SK-N-SH treated with all-trans-retinoic acid at 6 μM for 48 hours (cell line): ENCODE data around the gene FANCC.

Experiments used
- ATAC-seq: fragments of 200-7000 bp; cut with Tn5 transposase; 3 replicates; pipeline ENCODE4 v1.9.1; 2020; ENCODE audit warnings: mild to moderate bottlenecking, moderate library complexity
- ARNTL ChIP-seq: fragments of 450-650 bp; formaldehyde crosslinking; IDR thresholded peaks from 2 replicates; pipeline ENCODE4 v1.5.0; 2020; ENCODE audit warnings: low read depth, mild to moderate bottlenecking, moderate library complexity, borderline replicate concordance
- BACH2 ChIP-seq: fragments of 250-450 bp; sonication (Bioruptor Pico); IDR thresholded peaks from 2 replicates; pipeline ENCODE4 v1.9.0; 2021; ENCODE audit warnings: mild to moderate bottlenecking, borderline replicate concordance
- CSDC2 ChIP-seq: fragments of 250-450 bp; sonication (Bioruptor Pico); IDR thresholded peaks from 2 replicates; pipeline ENCODE4 v1.5.0; 2020; ENCODE audit warnings: mild to moderate bottlenecking, moderate library complexity
- CSRNP3 ChIP-seq: fragments of 250-450 bp; sonication (Bioruptor Pico); IDR thresholded peaks from 2 replicates; pipeline ENCODE4 v1.5.1; 2021; ENCODE audit warnings: mild to moderate bottlenecking, moderate library complexity
- ESRRG ChIP-seq: fragments of 250-450 bp; sonication (Bioruptor Pico); IDR thresholded peaks from 2 replicates; pipeline ENCODE4 v1.6.1; 2021; ENCODE audit warnings: mild to moderate bottlenecking
- GLIS3 ChIP-seq: fragments of 250-450 bp; sonication (Bioruptor Pico); IDR thresholded peaks from 2 replicates; pipeline ENCODE4 v1.5.0; 2020; ENCODE audit warnings: mild to moderate bottlenecking, moderate library complexity
- ISL1 ChIP-seq: fragments of 250-450 bp; sonication (Bioruptor Pico); IDR thresholded peaks from 2 replicates; pipeline ENCODE4 v2.1.2; 2022; ENCODE audit warnings: mild to moderate bottlenecking, moderate library complexity
- OSR1 ChIP-seq: fragments of 250-450 bp; sonication (Bioruptor Pico); IDR thresholded peaks from 2 replicates; pipeline ENCODE4 v1.8.0; 2022; ENCODE audit warnings: moderate library complexity, mild to moderate bottlenecking, inconsistent platforms
- POU6F1 ChIP-seq: fragments of 250-450 bp; sonication (Bioruptor Pico); IDR thresholded peaks from 2 replicates; pipeline ENCODE4 v1.8.0; 2021; ENCODE audit warnings: low read depth, mild to moderate bottlenecking, moderate library complexity, borderline replicate concordance
- PPARA ChIP-seq: fragments of 250-450 bp; sonication (Bioruptor Pico); IDR thresholded peaks from 2 replicates; pipeline ENCODE4 v1.5.0; 2020; ENCODE audit warnings: mild to moderate bottlenecking, borderline replicate concordance
- RARB ChIP-seq: fragments of 250-450 bp; sonication (Bioruptor Pico); IDR thresholded peaks from 2 replicates; pipeline ENCODE4 v1.8.0; 2021; ENCODE audit warnings: mild to moderate bottlenecking, moderate library complexity
- TCF4 ChIP-seq: fragments of 250-450 bp; sonication (Bioruptor Pico); IDR thresholded peaks from 2 replicates; pipeline ENCODE4 v1.8.0; 2021; ENCODE audit warnings: mild to moderate bottlenecking, moderate library complexity, borderline replicate concordance
- TOX ChIP-seq: fragments of 250-450 bp; sonication (Bioruptor Pico); IDR thresholded peaks from 2 replicates; pipeline ENCODE4 v1.8.0; 2021; ENCODE audit warnings: mild to moderate bottlenecking, moderate library complexity, borderline replicate concordance
- ZC3H10 ChIP-seq: fragments of 250-450 bp; sonication (Bioruptor Pico); IDR thresholded peaks from 2 replicates; pipeline ENCODE4 v1.5.1; 2021; ENCODE audit warnings: mild to moderate bottlenecking, moderate library complexity
- ZFP3 ChIP-seq: fragments of 250-450 bp; sonication (Bioruptor Pico); IDR thresholded peaks from 2 replicates; pipeline ENCODE4 v1.5.0; 2020; ENCODE audit warnings: mild to moderate bottlenecking, moderate library complexity
- ZFP30 ChIP-seq: fragments of 450-650 bp; formaldehyde crosslinking; IDR thresholded peaks from 2 replicates; pipeline ENCODE4 v1.5.0; 2022; ENCODE audit warnings: mild to moderate bottlenecking, moderate library complexity
- ZNF565 ChIP-seq: fragments of 450-650 bp; formaldehyde crosslinking; conservative IDR thresholded peaks from 2 replicates; pipeline ENCODE4 v1.5.0; 2020; ENCODE audit warnings: low read depth, mild to moderate bottlenecking, moderate library complexity
- ZNF70 ChIP-seq: fragments of 450-650 bp; formaldehyde crosslinking; IDR thresholded peaks from 2 replicates; pipeline ENCODE4 v1.5.0; 2020; ENCODE audit warnings: mild to moderate bottlenecking, moderate library complexity
- ZNF8 ChIP-seq: fragments of 450-650 bp; formaldehyde crosslinking; IDR thresholded peaks from 2 replicates; pipeline ENCODE4 v1.5.0; 2020; ENCODE audit warnings: mild to moderate bottlenecking, moderate library complexity
- TF ChIP-seq, protein P1 (sequence below): fragments of 250-450 bp; sonication (Bioruptor Pico); IDR thresholded peaks from 2 replicates; pipeline ENCODE4 v1.5.0; 2020; ENCODE audit warnings: mild to moderate bottlenecking, moderate library complexity
- TF ChIP-seq, protein P2 (sequence below): fragments of 250-450 bp; sonication (Bioruptor Pico); IDR thresholded peaks from 2 replicates; pipeline ENCODE4 v1.8.0; 2020; ENCODE audit warnings: mild to moderate bottlenecking, moderate library complexity, borderline replicate concordance
- TF ChIP-seq, protein P3 (sequence below): fragments of 250-450 bp; sonication (Bioruptor Pico); IDR thresholded peaks from 2 replicates; pipeline ENCODE4 v1.5.1; 2020; ENCODE audit warnings: low read depth, mild to moderate bottlenecking, moderate library complexity

Gene FANCC

GRCh38 chr9:95282332-95282731 is 35.2 kb downstream of the FANCC start:
- no peak for ATAC-seq

DNA sequence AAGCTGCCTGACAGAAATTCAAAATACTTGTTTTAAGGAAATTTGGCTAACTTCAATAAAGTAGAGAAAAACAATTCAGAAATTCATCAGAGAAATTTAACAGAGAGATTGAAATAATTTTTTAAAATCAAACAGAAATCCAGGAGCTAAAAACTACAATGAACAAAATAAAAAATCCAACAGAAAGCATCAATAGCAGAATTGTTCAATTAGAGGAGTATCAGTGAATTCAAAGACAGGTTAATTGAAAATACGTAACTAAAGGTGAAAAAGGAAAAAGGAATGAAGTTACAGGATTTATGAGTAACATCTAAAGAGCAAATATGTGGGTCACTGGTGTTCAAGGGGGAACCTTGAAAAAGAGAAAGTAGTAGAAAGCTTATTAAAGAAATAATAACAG is 36.8 kb downstream of the FANCC start:
- TF ChIP-seq POU6F1 (CRISPR knock-in tag) = no peak

More at GRCh38 chr9:95282332-95282731, 35.2 kb downstream of the FANCC start:
- TF ChIP-seq ZNF8 (no peak), ESRRG (CRISPR knock-in tag) (no peak), PPARA (no peak), ZNF70 (no peak), RARB (CRISPR knock-in tag) (no peak), TCF4 (CRISPR knock-in tag) (no peak), TOX (CRISPR knock-in tag) (no peak), OSR1 (no peak), GLIS3 (CRISPR knock-in tag) (no peak), CSDC2 (CRISPR knock-in tag) (no peak), ZFP30 (no peak), ZC3H10 (CRISPR knock-in tag) (no peak), POU6F1 (CRISPR knock-in tag) (no peak)
- TF ChIP-seq, protein P1, sequence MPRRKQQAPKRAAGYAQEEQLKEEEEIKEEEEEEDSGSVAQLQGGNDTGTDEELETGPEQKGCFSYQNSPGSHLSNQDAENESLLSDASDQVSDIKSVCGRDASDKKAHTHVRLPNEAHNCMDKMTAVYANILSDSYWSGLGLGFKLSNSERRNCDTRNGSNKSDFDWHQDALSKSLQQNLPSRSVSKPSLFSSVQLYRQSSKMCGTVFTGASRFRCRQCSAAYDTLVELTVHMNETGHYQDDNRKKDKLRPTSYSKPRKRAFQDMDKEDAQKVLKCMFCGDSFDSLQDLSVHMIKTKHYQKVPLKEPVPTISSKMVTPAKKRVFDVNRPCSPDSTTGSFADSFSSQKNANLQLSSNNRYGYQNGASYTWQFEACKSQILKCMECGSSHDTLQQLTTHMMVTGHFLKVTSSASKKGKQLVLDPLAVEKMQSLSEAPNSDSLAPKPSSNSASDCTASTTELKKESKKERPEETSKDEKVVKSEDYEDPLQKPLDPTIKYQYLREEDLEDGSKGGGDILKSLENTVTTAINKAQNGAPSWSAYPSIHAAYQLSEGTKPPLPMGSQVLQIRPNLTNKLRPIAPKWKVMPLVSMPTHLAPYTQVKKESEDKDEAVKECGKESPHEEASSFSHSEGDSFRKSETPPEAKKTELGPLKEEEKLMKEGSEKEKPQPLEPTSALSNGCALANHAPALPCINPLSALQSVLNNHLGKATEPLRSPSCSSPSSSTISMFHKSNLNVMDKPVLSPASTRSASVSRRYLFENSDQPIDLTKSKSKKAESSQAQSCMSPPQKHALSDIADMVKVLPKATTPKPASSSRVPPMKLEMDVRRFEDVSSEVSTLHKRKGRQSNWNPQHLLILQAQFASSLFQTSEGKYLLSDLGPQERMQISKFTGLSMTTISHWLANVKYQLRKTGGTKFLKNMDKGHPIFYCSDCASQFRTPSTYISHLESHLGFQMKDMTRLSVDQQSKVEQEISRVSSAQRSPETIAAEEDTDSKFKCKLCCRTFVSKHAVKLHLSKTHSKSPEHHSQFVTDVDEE (CRISPR knock-in tag) = no peak
- TF ChIP-seq, protein P2, sequence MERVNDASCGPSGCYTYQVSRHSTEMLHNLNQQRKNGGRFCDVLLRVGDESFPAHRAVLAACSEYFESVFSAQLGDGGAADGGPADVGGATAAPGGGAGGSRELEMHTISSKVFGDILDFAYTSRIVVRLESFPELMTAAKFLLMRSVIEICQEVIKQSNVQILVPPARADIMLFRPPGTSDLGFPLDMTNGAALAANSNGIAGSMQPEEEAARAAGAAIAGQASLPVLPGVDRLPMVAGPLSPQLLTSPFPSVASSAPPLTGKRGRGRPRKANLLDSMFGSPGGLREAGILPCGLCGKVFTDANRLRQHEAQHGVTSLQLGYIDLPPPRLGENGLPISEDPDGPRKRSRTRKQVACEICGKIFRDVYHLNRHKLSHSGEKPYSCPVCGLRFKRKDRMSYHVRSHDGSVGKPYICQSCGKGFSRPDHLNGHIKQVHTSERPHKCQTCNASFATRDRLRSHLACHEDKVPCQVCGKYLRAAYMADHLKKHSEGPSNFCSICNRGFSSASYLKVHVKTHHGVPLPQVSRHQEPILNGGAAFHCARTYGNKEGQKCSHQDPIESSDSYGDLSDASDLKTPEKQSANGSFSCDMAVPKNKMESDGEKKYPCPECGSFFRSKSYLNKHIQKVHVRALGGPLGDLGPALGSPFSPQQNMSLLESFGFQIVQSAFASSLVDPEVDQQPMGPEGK (CRISPR knock-in tag) = no peak
- TF ChIP-seq, protein P3, sequence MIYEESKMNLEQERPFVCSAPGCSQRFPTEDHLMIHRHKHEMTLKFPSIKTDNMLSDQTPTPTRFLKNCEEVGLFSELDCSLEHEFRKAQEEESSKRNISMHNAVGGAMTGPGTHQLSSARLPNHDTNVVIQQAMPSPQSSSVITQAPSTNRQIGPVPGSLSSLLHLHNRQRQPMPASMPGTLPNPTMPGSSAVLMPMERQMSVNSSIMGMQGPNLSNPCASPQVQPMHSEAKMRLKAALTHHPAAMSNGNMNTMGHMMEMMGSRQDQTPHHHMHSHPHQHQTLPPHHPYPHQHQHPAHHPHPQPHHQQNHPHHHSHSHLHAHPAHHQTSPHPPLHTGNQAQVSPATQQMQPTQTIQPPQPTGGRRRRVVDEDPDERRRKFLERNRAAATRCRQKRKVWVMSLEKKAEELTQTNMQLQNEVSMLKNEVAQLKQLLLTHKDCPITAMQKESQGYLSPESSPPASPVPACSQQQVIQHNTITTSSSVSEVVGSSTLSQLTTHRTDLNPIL (CRISPR knock-in tag) = no peak

DNA sequence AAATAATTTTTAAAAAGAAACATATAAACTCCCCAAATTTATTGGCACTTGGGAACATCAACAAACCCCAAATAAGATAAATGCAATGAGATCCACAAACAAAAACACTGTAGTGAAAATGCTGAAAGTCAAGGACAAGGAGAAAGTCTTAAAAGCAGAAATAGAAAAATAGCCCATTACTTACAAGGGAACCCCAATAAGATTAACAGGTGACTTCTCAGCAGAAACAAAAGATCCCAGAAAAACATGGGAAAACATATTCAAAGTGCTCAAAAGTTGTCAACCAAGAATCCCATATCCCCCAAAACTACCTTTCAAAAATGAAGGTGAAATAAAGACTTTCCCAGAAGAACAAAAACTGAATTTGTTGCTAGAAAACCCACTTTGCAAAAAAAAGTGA is 40.0 kb downstream of the FANCC start:
- TF ChIP-seq ISL1 (CRISPR knock-in tag) = no peak
- TF ChIP-seq ZNF8 = no peak
- TF ChIP-seq TCF4 (CRISPR knock-in tag) = no peak
- no peak for TF ChIP-seq ZNF565
- no peak for TF ChIP-seq ARNTL (CRISPR knock-in tag)
- no peak for TF ChIP-seq BACH2 (CRISPR knock-in tag)
- no peak for TF ChIP-seq RARB (CRISPR knock-in tag)
- no peak for TF ChIP-seq CSDC2 (CRISPR knock-in tag)
- no peak for TF ChIP-seq CSRNP3 (CRISPR knock-in tag)
- TF ChIP-seq TOX (CRISPR knock-in tag) = no peak
- no peak for TF ChIP-seq ZFP3 (CRISPR knock-in tag)
- ATAC-seq = no peak

More for the DNA sequence above, 36.8 kb downstream of the FANCC start:
- ATAC-seq = no peak
